Kidney epithelial cell (primary cell): ENCODE results near the gene DNAH1. TPM values are rescaled to one million over a fixed set of nuclear protein-coding genes. Genes with fewer than 3 reads are reported as not detected.

Experiments used
- DNase-seq: peaks from one replicate; pipeline ENCODE4 v3.0.0-alpha.2; 2010; ENCODE audit warnings: low read depth
- H3K27me3 ChIP-seq: 2 replicates; pipeline ENCODE4 v1.6.0; 2011; ENCODE audit warnings: low read length; ENCODE audit not compliant: control insufficient read depth, insufficient read depth
- H3K36me3 ChIP-seq: 2 replicates; pipeline ENCODE4 v1.5.1; 2011; ENCODE audit warnings: low read length; ENCODE audit not compliant: control insufficient read depth, insufficient read depth
- H3K4me3 ChIP-seq: 2 replicates; pipeline ENCODE4 v1.5.1; 2011; ENCODE audit warnings: low read depth, mild to moderate bottlenecking, control low read depth, low read length
- total RNA-seq: library from RNA; depleted of rRNA; stranded (reverse); fragments of >200 nt; gene quantifications from 2 replicates; pipeline ENCODE4 v1.2.3, GENCODE V29; 2015
- TF ChIP-seq, protein P1 (sequence below): IDR thresholded peaks from 2 replicates; pipeline ENCODE4 v1.5.1; 2011; ENCODE audit warnings: mild to moderate bottlenecking, moderate library complexity, low read length, control low read depth, inconsistent platforms; ENCODE audit not compliant: insufficient read depth, poor library complexity, severe bottlenecking

DNAH1 gene
- total RNA-seq, 1 donor from 2014 or later, result 0.96 TPM

DNA sequence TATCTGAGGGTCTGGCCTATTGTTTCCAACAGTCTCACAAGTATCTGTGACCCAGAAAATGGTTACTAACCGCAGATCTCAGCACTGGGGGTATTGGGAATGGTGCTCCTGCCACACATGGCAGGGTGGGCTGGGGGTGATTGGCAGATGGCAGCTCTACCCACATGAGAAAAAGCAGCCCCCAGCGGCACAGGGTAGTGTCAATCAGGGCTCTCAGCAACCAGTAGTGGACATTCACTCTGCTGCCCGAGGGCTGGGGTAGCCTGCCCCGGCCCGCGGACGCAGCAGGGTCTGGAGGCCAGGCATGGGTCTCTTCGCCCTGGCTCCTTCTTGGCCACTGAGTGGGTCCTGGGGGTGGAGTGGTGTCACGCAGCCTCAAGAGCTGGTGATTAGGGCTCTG is 8.6 kb downstream of the DNAH1 start:
- Histone ChIP-seq H3K36me3 (no peaks in the 10 kb centered on the region), H3K4me3 (no peak overlapping the region), H3K27me3 (no peaks in the 10 kb centered on the region)
- DNase-seq, result no peak
- TF ChIP-seq, protein P1, sequence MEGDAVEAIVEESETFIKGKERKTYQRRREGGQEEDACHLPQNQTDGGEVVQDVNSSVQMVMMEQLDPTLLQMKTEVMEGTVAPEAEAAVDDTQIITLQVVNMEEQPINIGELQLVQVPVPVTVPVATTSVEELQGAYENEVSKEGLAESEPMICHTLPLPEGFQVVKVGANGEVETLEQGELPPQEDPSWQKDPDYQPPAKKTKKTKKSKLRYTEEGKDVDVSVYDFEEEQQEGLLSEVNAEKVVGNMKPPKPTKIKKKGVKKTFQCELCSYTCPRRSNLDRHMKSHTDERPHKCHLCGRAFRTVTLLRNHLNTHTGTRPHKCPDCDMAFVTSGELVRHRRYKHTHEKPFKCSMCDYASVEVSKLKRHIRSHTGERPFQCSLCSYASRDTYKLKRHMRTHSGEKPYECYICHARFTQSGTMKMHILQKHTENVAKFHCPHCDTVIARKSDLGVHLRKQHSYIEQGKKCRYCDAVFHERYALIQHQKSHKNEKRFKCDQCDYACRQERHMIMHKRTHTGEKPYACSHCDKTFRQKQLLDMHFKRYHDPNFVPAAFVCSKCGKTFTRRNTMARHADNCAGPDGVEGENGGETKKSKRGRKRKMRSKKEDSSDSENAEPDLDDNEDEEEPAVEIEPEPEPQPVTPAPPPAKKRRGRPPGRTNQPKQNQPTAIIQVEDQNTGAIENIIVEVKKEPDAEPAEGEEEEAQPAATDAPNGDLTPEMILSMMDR, result no peak

- TF ChIP-seq, protein P1, result no peak
- H3K27me3 ChIP-seq, result no peaks in the 10 kb centered on the region
- H3K4me3 ChIP-seq, result no peak overlapping the region
- H3K36me3 ChIP-seq, result no peaks in the 10 kb centered on the region
- no peak for DNase-seq
Measured at GRCh38 chr3:52325686-52326085, 9.6 kb downstream of the DNAH1 start.

GRCh38 chr3:52326976-52327375 is 10.9 kb downstream of the DNAH1 start:
- Histone ChIP-seq H3K27me3 (no peaks in the 10 kb centered on the region), H3K4me3 (no peak overlapping the region), H3K36me3 (no peaks in the 10 kb centered on the region)
- TF ChIP-seq, protein P1, result no peak
- DNase-seq, result no peak

DNA sequence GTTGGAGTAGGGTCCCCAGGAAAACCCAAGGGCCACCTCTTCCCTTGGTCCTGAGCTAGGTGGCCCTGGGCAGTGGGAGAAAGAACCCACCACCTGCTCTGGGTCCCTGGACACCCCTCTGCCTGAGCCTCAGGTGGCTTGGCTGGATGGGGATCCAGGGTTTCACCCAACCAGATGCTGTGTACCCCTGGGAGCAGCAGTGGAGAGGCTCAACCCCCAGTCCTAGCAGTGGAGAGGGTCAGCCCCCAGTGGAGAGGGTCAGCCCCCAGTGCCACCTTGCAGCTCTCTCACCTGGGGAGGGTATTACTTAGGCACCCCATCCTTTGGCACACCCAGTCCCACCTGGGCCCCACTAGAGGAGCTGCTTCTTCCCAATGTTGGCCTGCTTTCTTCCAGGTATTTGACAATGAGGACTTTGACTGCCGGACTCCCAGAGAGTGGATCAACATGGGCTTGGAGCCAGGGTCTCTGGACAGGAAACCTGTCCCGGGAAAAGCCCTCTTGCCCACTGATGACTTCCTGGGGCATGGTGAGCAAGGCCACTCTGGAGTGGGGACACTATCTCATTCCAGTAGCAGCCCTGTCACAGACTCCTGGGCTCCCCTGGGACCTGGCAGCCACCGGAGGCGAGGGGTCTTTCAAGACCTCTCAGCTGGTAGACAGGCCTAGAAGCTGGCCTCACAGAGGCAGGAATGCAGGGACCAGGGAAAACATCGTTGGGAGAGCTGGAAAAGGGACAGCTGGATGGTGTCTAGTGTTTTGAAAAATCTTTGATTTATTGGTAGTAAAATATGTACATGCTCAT is 11.6 kb downstream of the DNAH1 start:
- DNase-seq, result no peak
- H3K36me3 ChIP-seq, result no peaks in the 10 kb centered on the region
- no peak overlapping the region for H3K4me3 ChIP-seq
- TF ChIP-seq, protein P1, result no peak
- no peaks in the 10 kb centered on the region for H3K27me3 ChIP-seq

DNA sequence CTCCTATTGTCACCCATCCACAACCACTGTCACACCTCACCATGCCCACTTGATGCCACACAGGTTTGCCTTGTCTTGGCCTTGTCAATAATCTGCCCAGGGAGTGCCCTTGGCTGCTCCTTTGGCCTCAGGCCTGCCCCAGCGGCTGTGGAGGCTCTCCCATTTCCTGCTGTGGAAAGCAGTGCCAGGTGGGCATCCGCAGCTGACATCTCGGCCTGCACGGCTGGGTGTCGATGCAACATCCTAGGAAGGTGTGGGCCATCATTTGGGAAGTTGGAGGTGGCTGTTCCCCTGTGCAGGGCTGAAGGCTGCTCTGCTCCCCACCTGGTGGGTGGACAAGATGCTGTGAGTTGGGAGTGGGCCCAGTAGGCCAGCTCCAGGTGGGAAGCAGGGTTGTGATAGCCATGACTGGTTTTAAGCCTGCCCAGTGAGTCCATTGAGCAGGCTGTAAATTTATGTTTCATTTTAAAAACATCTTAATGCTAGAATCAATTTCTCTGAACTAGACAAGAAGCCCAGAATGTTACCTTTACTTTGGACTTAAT is 12.5 kb downstream of the DNAH1 start:
- Histone ChIP-seq H3K27me3 (no peaks in the 10 kb centered on the region), H3K36me3 (no peaks in the 10 kb centered on the region), H3K4me3 (no peak overlapping the region)
- DNase-seq, result no peak
- TF ChIP-seq, protein P1, result no peak

GRCh38 chr3:52330194-52330805 is 14.2 kb downstream of the DNAH1 start:
- Histone ChIP-seq H3K27me3 (no peaks in the 10 kb centered on the region), H3K4me3 (no peak overlapping the region), H3K36me3 (no peaks in the 10 kb centered on the region)
- DNase-seq, result no peak
- TF ChIP-seq, protein P1, result no peak
